GM15510 (cell line): ENCODE results near the gene DLGAP1.

Experiments
- POLR2A ChIP-seq: IDR thresholded peaks from 3 replicates; pipeline ENCODE4 v1.6.1; 2011; ENCODE audit warnings: borderline replicate concordance; ENCODE audit not compliant: insufficient read length; ENCODE audit errors: extremely low read depth

The DLGAP1 gene

GRCh38 chr18:3455907-3456685 lies 999.0 kb downstream of the DLGAP1 start:
- no peak for TF ChIP-seq POLR2A

- no peak for TF ChIP-seq POLR2A
Measured at GRCh38 chr18:3455090-3455635, 999.9 kb downstream of the DLGAP1 start.

GRCh38 chr18:3454365-3455089 lies 1000.6 kb downstream of the DLGAP1 start:
- no peak for TF ChIP-seq POLR2A

- no peak for TF ChIP-seq POLR2A
Measured at GRCh38 chr18:3453540-3454364, 1001.4 kb downstream of the DLGAP1 start.

- TF ChIP-seq POLR2A: no peak
Measured at GRCh38 chr18:3452750-3453539, 1002.2 kb downstream of the DLGAP1 start.

GRCh38 chr18:3451989-3452749 lies 1002.9 kb downstream of the DLGAP1 start:
- no peak for TF ChIP-seq POLR2A

- TF ChIP-seq POLR2A: no peak
Measured at GRCh38 chr18:3451183-3451988, 1003.7 kb downstream of the DLGAP1 start.

- TF ChIP-seq POLR2A: no peak
Measured at GRCh38 chr18:3450799-3451182, 1004.3 kb downstream of the DLGAP1 start.

- no peak for TF ChIP-seq POLR2A
Measured at GRCh38 chr18:3450012-3450798, 1004.9 kb downstream of the DLGAP1 start, which contains the start of gene TGIF1. TGIF1 (plus strand) TSS chr18:3450172; CDS start chr18:3450490, 318 bp downstream.

- no peak for TF ChIP-seq POLR2A
Measured at GRCh38 chr18:3449512-3450011, 1005.5 kb downstream of the DLGAP1 start.

- TF ChIP-seq POLR2A: peak; percentile 25
Measured at GRCh38 chr18:3448838-3449511, 1006.1 kb downstream of the DLGAP1 start.
